IMR-90 (cell line): ENCODE results near the gene ZNF451.

Experiments
- BHLHE40 ChIP-seq: fragments of 150-350 bp; IDR thresholded peaks from 2 replicates; pipeline ENCODE4 v1.6.1; 2016; ENCODE audit warnings: mild to moderate bottlenecking, low read depth, low read length
- CEBPB ChIP-seq: IDR thresholded peaks from 2 replicates; pipeline ENCODE4 v1.6.1; 2012; ENCODE audit warnings: low read depth, low read length, improper control_type of control experiment
- CTCF ChIP-seq: conservative IDR thresholded peaks from 2 replicates; pipeline ENCODE4 v1.5.1; 2012; ENCODE audit warnings: mild to moderate bottlenecking, low read depth, low read length, improper control_type of control experiment
- MAFK ChIP-seq: IDR thresholded peaks from 2 replicates; pipeline ENCODE4 v1.6.1; 2012; ENCODE audit warnings: low read depth, low read length, improper control_type of control experiment
- POLR2A ChIP-seq: IDR thresholded peaks from 2 replicates; pipeline ENCODE4 v1.6.1; 2012; ENCODE audit warnings: mild to moderate bottlenecking, low read depth, low read length
- RCOR1 ChIP-seq: IDR thresholded peaks from 2 replicates; pipeline ENCODE4 v1.6.1; 2012; ENCODE audit warnings: mild to moderate bottlenecking, low read length, improper control_type of control experiment; ENCODE audit not compliant: insufficient replicate concordance
- SMC3 ChIP-seq: fragments of 150-350 bp; IDR thresholded peaks from 2 replicates; pipeline ENCODE4 v1.6.1; 2016; ENCODE audit warnings: low read depth, mild to moderate bottlenecking, antibody characterized with exemption, low read length, moderate library complexity
- USF2 ChIP-seq: fragments of 150-350 bp; IDR thresholded peaks from 2 replicates; pipeline ENCODE4 v1.6.1; 2017; ENCODE audit warnings: mild to moderate bottlenecking, antibody characterized with exemption, low read length, low read depth
- TF ChIP-seq, protein P1 (sequence below): fragments of 150-350 bp; IDR thresholded peaks from 2 replicates; pipeline ENCODE4 v1.6.1; 2016; ENCODE audit warnings: low read depth, mild to moderate bottlenecking, low read length, moderate library complexity, borderline replicate concordance

DNA sequence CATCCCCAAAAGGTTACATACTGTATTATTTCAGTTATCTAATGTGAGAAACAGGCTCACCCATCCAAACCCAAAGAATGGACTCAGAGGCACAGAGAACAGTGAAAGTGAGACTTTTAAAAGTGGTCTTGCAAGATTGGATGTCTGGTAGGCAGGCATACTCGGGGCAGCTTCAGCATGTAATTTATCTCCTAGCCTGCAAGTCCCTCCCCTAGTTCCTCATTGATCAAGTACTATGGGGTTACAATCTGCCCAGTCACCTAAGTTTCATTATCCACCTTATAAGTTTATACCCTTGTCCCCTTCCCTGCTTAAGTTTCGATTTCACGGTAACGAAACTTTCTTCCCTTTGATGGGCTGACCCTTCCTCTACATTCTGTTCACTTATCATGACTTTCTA, 20.8 kb upstream of the ZNF451 start:
- no peak for TF ChIP-seq CTCF
- no peak for TF ChIP-seq POLR2A
- TF ChIP-seq SMC3, result no peak
- TF ChIP-seq RCOR1, result no peak
- TF ChIP-seq CEBPB, result no peak
- TF ChIP-seq BHLHE40, result no peak
- TF ChIP-seq USF2, result no peak
- TF ChIP-seq, protein P1, sequence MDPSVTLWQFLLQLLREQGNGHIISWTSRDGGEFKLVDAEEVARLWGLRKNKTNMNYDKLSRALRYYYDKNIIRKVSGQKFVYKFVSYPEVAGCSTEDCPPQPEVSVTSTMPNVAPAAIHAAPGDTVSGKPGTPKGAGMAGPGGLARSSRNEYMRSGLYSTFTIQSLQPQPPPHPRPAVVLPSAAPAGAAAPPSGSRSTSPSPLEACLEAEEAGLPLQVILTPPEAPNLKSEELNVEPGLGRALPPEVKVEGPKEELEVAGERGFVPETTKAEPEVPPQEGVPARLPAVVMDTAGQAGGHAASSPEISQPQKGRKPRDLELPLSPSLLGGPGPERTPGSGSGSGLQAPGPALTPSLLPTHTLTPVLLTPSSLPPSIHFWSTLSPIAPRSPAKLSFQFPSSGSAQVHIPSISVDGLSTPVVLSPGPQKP, result no peak
- no peak for TF ChIP-seq MAFK
